Measurements from ENCODE around the gene GMDS. TPM values are rescaled to one million over a fixed set of nuclear protein-coding genes. Genes with fewer than 3 reads are reported as not detected.

Gene GMDS
- total and polyA plus RNA-seq, 2 of the 8 experiments (the other 6 are each of a cell fraction or from before 2014, with no cell fraction given): 16.8 to 50.0 TPM

- TF ChIP-seq NANOG (IDR thresholded peaks at IDR 0.05; ENCODE audit: insufficient read depth, low read depth, low read length, poor library complexity, severe bottlenecking): no peak
- TF ChIP-seq BRCA1 (IDR thresholded peaks at IDR 0.05; ENCODE audit: low read depth, low read length): no peak
Measured at GRCh38 chr6:1832844-1833787, 412.3 kb downstream of the GMDS start (continued).
